PC-9 (cell line): ENCODE measurements around the gene GPR183.

ENCODE experiments used
- CTCF ChIP-seq: fragments of 200-600 bp; sonication (generic); conservative IDR thresholded peaks from 2 replicates; pipeline ENCODE4 v1.6.1; 2017; ENCODE audit warnings: mixed run types, antibody characterized with exemption, mild to moderate bottlenecking, moderate library complexity
- EZH2 ChIP-seq: fragments of 200-600 bp; sonication (generic); IDR thresholded peaks from 2 replicates; pipeline ENCODE4 v1.8.0; 2017; ENCODE audit warnings: antibody characterized with exemption, low read depth

GRCh38 chr13:99334221-99334620, 27.0 kb upstream of the GPR183 start:
- TF ChIP-seq EZH2 (no peak), CTCF (no peak)
